DND-41 (cell line): ENCODE data around the gene TGM1.

Experiments used
- ATAC-seq: fragments of 200-7000 bp; cut with Tn5 transposase; 3 replicates; pipeline ENCODE4 v1.9.1; 2021; ENCODE audit warnings: low read depth; ENCODE audit not compliant: insufficient read depth
- DNase-seq: peaks from one replicate; pipeline ENCODE4 v3.0.0-alpha.2; 2020
- H2AFZ ChIP-seq: 2 replicates; pipeline ENCODE4 v1.6.0; 2012; ENCODE audit warnings: low read depth, low read length
- H3K27ac ChIP-seq: 2 replicates; pipeline ENCODE4 v1.5.1; 2012; ENCODE audit warnings: low read length, inconsistent platforms
- H3K27me3 ChIP-seq: fragments of 200-600 bp; sonication (generic); 2 replicates; pipeline ENCODE4 v1.6.0; 2012; ENCODE audit warnings: low read length, mild to moderate bottlenecking, inconsistent platforms; ENCODE audit not compliant: insufficient read depth, poor library complexity
- H3K36me3 ChIP-seq: 2 replicates; pipeline ENCODE4 v1.5.1; 2012; ENCODE audit warnings: low read length, inconsistent platforms; ENCODE audit not compliant: insufficient read depth
- H3K4me1 ChIP-seq: 2 replicates; pipeline ENCODE4 v1.5.1; 2012; ENCODE audit warnings: mild to moderate bottlenecking, low read length; ENCODE audit not compliant: insufficient read depth
- H3K4me2 ChIP-seq: 2 replicates; pipeline ENCODE4 v1.6.0; 2012; ENCODE audit warnings: mild to moderate bottlenecking, moderate library complexity, low read length, inconsistent platforms; ENCODE audit not compliant: insufficient read depth
- H3K4me3 ChIP-seq, 2 experiments: fragments of 200-600 bp in 1 of 2; shearing (Covaris generic) in 1 of 2; 2 replicates each; pipeline ENCODE4 v1.5.1; 2012 to 2016; ENCODE audit warnings: inconsistent platforms in 2 of 2, low read length in 2 of 2, mild to moderate bottlenecking in 2 of 2, low read depth in 1 of 2, moderate library complexity in 1 of 2
- H3K79me2 ChIP-seq: 2 replicates; pipeline ENCODE4 v1.6.0; 2012; ENCODE audit warnings: low read length, inconsistent platforms; ENCODE audit not compliant: insufficient read depth
- H3K9ac ChIP-seq: 2 replicates; pipeline ENCODE4 v1.6.0; 2012; ENCODE audit warnings: low read depth, mild to moderate bottlenecking, inconsistent platforms, low read length, moderate library complexity
- H3K9me3 ChIP-seq: 2 replicates; pipeline ENCODE4 v1.5.1; 2012; ENCODE audit warnings: low read length, moderate library complexity, mild to moderate bottlenecking, inconsistent platforms; ENCODE audit not compliant: insufficient read depth, severe bottlenecking
- H4K20me1 ChIP-seq: 2 replicates; pipeline ENCODE4 v1.6.0; 2012; ENCODE audit warnings: low read length; ENCODE audit not compliant: insufficient read depth
- EZH2 ChIP-seq: IDR thresholded peaks from 3 replicates; pipeline ENCODE4 v1.6.1; 2012; ENCODE audit warnings: borderline replicate concordance, low read depth, mild to moderate bottlenecking, moderate library complexity, low read length, inconsistent platforms; ENCODE audit not compliant: severe bottlenecking
- TF ChIP-seq, protein P1 (sequence below): IDR thresholded peaks from 2 replicates; pipeline ENCODE4 v1.5.1; 2012; ENCODE audit warnings: borderline replicate concordance, low read length, moderate library complexity, mild to moderate bottlenecking; ENCODE audit not compliant: poor library complexity, severe bottlenecking; ENCODE audit errors: extremely low read depth

TGM1 gene

DNA sequence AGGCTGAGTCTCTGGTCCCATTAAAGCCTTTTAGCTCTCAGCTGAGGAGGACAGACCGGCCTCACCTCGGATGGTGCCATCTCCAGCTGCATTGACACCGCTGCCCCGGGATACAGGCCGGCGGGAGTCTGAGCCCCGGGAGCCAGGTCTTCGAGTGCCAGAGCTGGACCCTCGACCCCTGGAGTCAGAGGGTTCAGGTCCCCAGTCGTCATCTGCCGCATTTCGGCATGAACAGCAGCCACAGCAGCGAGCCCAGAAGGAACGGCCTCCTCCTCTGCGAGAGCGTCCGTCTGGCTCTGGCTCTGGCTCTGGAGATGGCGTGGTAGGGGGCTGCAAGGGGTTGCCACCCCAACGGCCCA is 1.0 kb downstream of the TGM1 start:
- no peak for TF ChIP-seq EZH2
- TF ChIP-seq, protein P1, sequence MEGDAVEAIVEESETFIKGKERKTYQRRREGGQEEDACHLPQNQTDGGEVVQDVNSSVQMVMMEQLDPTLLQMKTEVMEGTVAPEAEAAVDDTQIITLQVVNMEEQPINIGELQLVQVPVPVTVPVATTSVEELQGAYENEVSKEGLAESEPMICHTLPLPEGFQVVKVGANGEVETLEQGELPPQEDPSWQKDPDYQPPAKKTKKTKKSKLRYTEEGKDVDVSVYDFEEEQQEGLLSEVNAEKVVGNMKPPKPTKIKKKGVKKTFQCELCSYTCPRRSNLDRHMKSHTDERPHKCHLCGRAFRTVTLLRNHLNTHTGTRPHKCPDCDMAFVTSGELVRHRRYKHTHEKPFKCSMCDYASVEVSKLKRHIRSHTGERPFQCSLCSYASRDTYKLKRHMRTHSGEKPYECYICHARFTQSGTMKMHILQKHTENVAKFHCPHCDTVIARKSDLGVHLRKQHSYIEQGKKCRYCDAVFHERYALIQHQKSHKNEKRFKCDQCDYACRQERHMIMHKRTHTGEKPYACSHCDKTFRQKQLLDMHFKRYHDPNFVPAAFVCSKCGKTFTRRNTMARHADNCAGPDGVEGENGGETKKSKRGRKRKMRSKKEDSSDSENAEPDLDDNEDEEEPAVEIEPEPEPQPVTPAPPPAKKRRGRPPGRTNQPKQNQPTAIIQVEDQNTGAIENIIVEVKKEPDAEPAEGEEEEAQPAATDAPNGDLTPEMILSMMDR, result no peak
- Histone ChIP-seq H3K27ac (no peak overlapping the region), H4K20me1 (no peaks in the 10 kb centered on the region), H3K4me3 (no peak overlapping the region), H3K36me3 (peaks cover 8% of the 10 kb centered on the region; the same call in 1 of the 2 replicates), H3K9me3 (no peaks in the 10 kb centered on the region), H3K4me1 (no peaks in the 10 kb centered on the region), H3K27me3 (no peaks in the 10 kb centered on the region), H3K4me2 (no peak overlapping the region), H3K9ac (no peak overlapping the region), H2AFZ (no peak overlapping the region), H3K79me2 (no peaks in the 10 kb centered on the region)
- no peak for DNase-seq
- ATAC-seq, result no peak

DNA sequence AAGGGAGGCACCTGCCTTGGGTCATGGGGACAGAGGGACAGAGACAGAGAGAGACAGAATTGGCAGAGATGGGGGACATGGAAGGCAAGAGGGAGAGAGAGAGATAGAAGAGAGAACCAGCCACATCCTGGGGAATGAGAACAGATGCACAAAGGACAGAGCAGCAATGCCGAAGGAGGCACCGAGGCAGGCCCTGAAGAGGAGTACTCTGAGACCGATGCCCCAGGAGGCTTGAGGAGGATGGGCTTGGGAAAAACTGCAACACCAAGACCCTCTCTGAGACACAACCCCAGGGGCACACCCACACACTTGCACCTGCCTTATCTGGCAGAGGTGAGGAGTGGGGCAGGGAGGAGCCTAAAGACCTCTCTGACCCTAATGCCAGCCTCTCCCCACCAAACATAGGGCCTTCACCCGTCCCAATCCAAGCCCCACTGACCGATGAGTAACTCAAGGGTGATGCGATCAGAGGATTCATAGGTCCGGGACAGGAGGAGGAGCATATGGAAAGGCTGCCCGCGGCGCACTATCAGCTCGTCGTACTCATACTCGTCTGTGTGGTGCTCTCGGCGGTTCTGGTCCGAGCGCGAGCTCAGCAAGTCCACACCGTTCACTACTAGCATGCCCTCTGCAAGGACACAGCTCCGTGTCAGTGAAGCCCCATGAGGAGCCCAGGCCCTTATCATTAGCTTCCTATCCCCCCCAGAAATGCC is 1.6 kb downstream of the TGM1 start:
- no peak overlapping the region for H3K27ac ChIP-seq
- peaks cover 2% of the 10 kb centered on the region; the same call in 1 of the 2 replicates for H3K36me3 ChIP-seq
- DNase-seq, result no peak
- ATAC-seq, result no peak
- TF ChIP-seq EZH2, result no peak
- TF ChIP-seq, protein P1, result no peak
- no peak overlapping the region for H3K4me2 ChIP-seq
- no peaks in the 10 kb centered on the region for H3K27me3 ChIP-seq
- no peaks in the 10 kb centered on the region for H4K20me1 ChIP-seq
- no peak overlapping the region for H3K4me3 ChIP-seq
- no peaks in the 10 kb centered on the region for H3K9me3 ChIP-seq
- no peak overlapping the region for H2AFZ ChIP-seq
- H3K79me2 ChIP-seq, result no peaks in the 10 kb centered on the region
- no peak overlapping the region for H3K9ac ChIP-seq
- no peaks in the 10 kb centered on the region for H3K4me1 ChIP-seq

DNA sequence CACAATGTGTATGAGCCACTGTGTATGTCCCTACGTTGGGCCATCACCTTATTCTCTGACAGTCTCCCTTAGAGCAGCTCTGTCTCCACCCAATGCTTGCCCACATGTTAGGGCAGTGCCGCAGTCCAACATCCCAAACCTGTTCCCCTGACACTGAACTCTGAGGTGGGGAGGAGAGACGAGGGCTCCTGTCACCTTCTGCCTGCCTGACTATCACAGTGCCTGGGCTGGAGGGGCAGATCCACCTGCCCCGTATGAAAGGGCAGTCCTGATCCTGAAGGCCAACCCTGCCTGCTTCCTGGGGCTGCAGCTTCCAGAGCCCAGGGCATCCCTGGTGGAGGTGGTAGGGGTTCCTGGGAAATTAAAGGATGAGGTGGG is 2.2 kb downstream of the TGM1 start:
- ATAC-seq (no peak), DNase-seq (no peak)
- Histone ChIP-seq H3K27ac (no peak overlapping the region), H3K79me2 (no peaks in the 10 kb centered on the region), H3K9ac (no peak overlapping the region), H3K9me3 (no peaks in the 10 kb centered on the region), H3K4me1 (no peaks in the 10 kb centered on the region), H4K20me1 (no peaks in the 10 kb centered on the region), H3K36me3 (no peaks in the 10 kb centered on the region), H3K27me3 (no peaks in the 10 kb centered on the region), H3K4me2 (no peak overlapping the region), H3K4me3 (no peak overlapping the region), H2AFZ (no peak overlapping the region)
- no peak for TF ChIP-seq EZH2
- TF ChIP-seq, protein P1, result no peak
